Measurements from ENCODE around the gene TBC1D22A.

Gene TBC1D22A

DNA sequence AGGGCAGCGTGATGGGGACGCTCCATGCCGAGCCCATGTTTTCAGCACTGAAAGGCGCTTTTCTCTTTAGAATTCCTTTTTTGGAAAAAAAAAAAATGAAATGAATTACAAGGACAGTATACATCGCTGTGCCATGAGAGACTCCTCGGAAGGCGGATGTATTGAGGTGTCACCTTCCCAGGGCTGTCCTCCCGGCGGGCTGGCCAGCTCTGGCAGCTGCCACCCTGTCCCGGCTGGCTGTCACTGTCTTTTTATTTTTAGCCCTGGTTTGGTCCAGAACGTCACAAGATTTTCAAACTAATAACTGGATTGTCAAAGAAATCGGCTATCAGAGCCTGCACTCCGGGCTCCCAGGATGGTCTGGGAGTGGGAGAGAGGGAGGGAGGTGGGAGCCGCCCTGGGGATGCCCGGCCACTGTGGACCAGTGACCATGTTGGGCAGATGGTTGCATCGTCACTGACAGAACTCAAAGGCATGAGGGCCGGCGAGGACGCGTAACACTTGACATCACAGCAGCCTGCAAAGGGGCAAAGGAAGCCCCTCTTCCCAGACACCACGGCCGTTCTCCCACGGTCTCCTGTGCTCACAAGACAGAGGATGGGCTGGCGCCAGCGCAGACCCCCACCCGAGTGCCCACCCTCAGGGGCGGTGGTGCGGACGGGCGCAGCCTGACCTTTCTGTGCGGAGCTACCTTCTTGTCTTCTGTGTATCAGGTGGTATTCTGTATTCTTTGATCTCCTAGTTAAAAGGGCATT, 392.9 kb downstream of the TBC1D22A start:
- TF ChIP-seq, protein P1, sequence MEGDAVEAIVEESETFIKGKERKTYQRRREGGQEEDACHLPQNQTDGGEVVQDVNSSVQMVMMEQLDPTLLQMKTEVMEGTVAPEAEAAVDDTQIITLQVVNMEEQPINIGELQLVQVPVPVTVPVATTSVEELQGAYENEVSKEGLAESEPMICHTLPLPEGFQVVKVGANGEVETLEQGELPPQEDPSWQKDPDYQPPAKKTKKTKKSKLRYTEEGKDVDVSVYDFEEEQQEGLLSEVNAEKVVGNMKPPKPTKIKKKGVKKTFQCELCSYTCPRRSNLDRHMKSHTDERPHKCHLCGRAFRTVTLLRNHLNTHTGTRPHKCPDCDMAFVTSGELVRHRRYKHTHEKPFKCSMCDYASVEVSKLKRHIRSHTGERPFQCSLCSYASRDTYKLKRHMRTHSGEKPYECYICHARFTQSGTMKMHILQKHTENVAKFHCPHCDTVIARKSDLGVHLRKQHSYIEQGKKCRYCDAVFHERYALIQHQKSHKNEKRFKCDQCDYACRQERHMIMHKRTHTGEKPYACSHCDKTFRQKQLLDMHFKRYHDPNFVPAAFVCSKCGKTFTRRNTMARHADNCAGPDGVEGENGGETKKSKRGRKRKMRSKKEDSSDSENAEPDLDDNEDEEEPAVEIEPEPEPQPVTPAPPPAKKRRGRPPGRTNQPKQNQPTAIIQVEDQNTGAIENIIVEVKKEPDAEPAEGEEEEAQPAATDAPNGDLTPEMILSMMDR (IDR thresholded peaks at IDR 0.05): no peak

DNA sequence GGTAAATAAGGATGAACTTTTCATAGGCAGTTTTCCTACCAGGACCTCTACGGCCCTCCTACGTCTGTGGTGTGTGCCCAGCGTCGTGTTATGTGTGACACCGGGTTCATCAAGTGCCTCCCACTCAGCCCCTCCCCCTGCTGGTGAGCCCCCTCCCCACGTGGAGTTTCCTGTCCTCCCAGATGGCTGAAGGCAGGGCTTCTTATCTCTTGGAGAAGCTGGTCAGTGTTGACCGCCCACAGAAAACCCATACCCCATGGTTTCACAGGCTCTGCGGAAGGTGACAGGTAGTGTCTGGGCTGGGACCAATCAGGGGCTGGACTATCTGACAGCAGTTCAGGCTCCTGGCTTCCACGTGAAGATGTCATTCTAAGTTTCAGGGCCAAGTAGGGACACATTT, 393.5 kb downstream of the TBC1D22A start:
- TF ChIP-seq, protein P1 (IDR thresholded peaks at IDR 0.05): no peak

DNA sequence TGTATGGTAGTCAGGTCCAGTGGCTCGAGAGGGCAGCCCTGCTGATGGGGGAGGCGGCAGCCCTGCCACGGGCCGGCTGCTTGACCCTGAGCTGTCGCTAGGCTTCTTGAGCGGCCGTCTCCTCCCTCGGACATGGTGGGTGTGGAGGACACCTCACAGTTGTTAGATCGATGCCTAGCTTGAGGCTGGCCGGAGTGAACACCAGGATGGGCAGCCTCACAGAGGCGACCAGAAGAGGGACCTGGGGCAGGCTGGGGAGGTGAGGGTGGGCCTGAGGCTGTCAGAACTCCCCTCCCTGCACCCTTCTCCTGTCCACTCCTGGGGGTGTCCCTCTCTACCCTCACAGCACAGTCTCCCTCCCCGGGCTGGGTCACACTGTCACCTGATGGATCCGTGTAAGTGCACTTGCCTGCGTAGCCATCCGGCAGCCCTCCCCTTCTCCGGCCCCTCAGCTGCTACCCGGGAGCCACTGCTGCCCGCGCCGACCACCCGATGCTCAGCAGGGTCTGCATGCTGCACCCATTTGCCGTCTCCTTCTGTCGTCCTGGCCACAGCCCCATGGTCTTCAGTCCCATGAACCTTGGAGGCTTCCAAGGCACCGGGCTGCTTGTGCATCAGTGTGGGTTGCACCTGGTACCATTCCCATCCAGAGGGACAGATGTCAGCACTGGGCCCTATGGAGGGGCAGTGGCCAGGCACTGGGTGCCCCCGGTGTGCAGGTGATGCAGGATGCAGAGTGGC, 394.1 kb downstream of the TBC1D22A start:
- TF ChIP-seq, protein P1 (IDR thresholded peaks at IDR 0.05): no peak

DNA sequence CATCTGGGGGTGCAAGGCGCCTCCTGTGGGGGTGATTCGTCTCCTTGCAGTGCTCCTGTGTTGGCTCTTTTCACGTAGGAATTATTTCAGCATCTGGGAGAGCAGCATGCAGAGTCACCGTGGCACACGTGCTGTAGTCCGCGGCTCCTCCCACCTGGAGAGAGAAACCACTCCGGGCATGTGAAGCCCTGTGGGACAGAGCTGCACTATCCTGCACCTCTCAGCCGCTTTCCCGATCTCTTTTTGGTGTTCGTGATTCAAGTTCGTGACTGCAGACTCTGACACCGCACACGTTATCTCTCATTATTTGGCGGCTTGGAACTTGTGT, 394.6 kb downstream of the TBC1D22A start:
- TF ChIP-seq, protein P1 (IDR thresholded peaks at IDR 0.05): no peak

DNA sequence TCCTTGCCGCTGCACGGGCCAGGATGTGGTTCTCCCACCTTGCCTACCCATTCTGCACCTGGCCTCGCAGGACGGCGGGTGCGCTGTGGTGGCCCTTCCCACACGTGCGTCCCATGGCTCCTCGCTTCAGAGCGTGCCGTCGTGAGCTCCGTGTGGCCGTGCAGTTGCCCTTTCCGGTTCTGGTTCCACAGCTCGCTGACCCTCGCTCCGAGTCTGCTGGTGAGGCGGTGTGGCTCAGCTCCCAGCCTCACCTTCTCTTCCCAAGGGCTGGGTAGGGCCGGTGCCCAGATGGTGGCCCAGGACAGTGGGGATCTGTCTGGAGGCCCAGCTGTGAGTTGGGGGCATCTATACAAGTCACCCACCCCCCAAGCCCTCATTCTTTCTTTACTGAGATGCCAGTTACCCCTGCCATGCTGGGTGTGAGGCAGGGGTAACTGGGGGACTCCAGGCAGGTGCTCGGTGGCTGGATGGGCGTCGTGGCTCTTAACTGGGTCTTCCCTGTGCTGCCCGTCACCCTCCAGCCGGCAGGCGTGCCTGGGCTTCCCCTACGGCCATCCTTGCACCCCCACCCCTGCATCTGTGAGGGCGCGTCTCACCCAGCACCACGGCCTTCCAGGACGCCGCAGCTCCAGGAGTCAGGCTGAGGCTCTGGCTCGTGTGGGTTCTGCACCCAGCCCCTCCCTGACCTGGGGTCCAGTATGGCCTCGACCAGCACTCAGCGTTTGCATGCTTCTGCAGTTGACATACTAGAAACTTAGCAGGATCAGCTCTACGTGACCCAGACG, 395.2 kb downstream of the TBC1D22A start:
- TF ChIP-seq, protein P1 (IDR thresholded peaks at IDR 0.05): no peak

DNA sequence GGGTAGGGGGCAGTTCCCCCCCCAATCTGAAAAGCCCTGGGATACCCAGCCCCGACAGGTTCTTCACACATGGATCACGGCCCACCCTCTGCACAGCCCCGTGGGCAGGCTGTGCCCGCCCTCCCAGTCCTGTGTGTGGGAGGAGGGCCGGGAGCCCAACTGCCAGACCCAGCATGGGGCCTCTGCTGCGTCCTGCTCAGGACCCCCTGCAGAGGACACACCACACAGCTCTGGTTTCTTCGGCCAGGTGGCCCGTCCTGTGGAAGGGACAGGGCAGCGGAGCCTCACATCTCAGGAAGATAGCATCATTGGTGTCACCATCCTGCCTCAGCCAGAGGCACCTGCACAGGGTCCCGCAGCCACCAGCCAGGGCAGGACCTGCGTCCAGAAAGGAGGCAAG, 396.0 kb downstream of the TBC1D22A start:
- TF ChIP-seq, protein P1 (IDR thresholded peaks at IDR 0.05): no peak

DNA sequence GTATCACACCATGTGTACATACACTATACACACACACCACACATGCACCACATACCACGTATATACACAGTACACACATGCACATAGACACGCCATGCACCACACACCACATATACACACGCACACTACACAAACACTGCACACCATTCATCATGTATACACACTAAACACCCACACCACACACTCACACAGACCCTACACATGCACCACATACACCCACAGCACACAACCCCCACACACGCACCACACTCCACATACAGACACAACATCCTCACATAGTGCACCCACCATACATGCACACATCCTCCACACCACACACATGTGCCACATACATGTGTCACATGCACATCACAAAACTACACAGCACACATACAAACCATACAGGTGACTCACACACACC, 397.1 kb downstream of the TBC1D22A start:
- TF ChIP-seq, protein P1 (IDR thresholded peaks at IDR 0.05): no peak
